WERI-Rb-1 (cell line): ENCODE measurements around the gene NARS2.

Experiments used
- DNase-seq: peaks from one replicate; pipeline ENCODE4 v3.0.0-alpha.2; 2020
- H3K27ac ChIP-seq: fragments of 250-450 bp; sonication (Bioruptor Pico); 2 replicates; pipeline ENCODE4 v1.5.1; 2020; ENCODE audit warnings: mild to moderate bottlenecking, moderate library complexity
- H3K27me3 ChIP-seq: fragments of 250-450 bp; sonication (Bioruptor Pico); 2 replicates; pipeline ENCODE4 v1.5.1; 2021; ENCODE audit warnings: mild to moderate bottlenecking, low read depth, moderate library complexity; ENCODE audit not compliant: insufficient read depth, severe bottlenecking
- H3K36me3 ChIP-seq: fragments of 250-450 bp; sonication (Bioruptor Pico); 2 replicates; pipeline ENCODE4 v1.5.1; 2020; ENCODE audit warnings: mild to moderate bottlenecking, moderate library complexity
- H3K4me3 ChIP-seq: 2 replicates; pipeline ENCODE4 v1.5.1; 2011; ENCODE audit warnings: low read depth, mild to moderate bottlenecking, control low read depth, low read length
- H3K9me3 ChIP-seq: fragments of 250-450 bp; sonication (Bioruptor Pico); 2 replicates; pipeline ENCODE4 v1.5.1; 2021; ENCODE audit warnings: mild to moderate bottlenecking, moderate library complexity; ENCODE audit not compliant: severe bottlenecking
- CTCF ChIP-seq: IDR thresholded peaks from 2 replicates; pipeline ENCODE4 v1.5.1; 2011; ENCODE audit warnings: low read depth, mild to moderate bottlenecking, control low read depth, inconsistent platforms, low read length

NARS2 gene

GRCh38 chr11:78419327-78419726 lies 155.3 kb downstream of the NARS2 start:
- Histone ChIP-seq H3K9me3 (no peaks in the 10 kb centered on the region), H3K27me3 (no peaks in the 10 kb centered on the region), H3K27ac (no peak overlapping the region), H3K36me3 (no peaks in the 10 kb centered on the region), H3K4me3 (no peak overlapping the region)
- no peak for DNase-seq
- TF ChIP-seq CTCF: no peak

- Histone ChIP-seq H3K4me3 (peak overlapping the region; percentile 47), H3K27ac (no peak overlapping the region), H3K9me3 (no peaks in the 10 kb centered on the region), H3K36me3 (no peaks in the 10 kb centered on the region), H3K27me3 (no peaks in the 10 kb centered on the region)
- DNase-seq: no peak
- no peak for TF ChIP-seq CTCF
These were observed 156.0 kb downstream of the NARS2 start for GRCh38 chr11:78418584-78419211.

- Histone ChIP-seq H3K27ac (peak overlapping the region; percentile 64), H3K4me3 (peak overlapping the region; percentile 47), H3K36me3 (no peaks in the 10 kb centered on the region), H3K27me3 (no peaks in the 10 kb centered on the region), H3K9me3 (no peaks in the 10 kb centered on the region)
- peak; percentile 87 for DNase-seq
- no peak for TF ChIP-seq CTCF
These were observed 156.6 kb downstream of the NARS2 start for GRCh38 chr11:78417888-78418583.

- no peaks in the 10 kb centered on the region for H3K36me3 ChIP-seq
- no peaks in the 10 kb centered on the region for H3K9me3 ChIP-seq
- H3K27ac ChIP-seq: peak within 1 kb of the TSS; percentile 64
- H3K27me3 ChIP-seq: no peaks in the 10 kb centered on the region
- TF ChIP-seq CTCF: no peak
- peak; percentile 25 for DNase-seq
- H3K4me3 ChIP-seq: peak within 1 kb of the TSS; percentile 74
These were observed 157.3 kb downstream of the NARS2 start, which contains the start of gene GAB2 for GRCh38 chr11:78417175-78417887. Gene GAB2 (minus strand): TSS chr11:78417820. CDS start chr11:78417720, 100 bp downstream.

- peak overlapping the region; percentile 74 for H3K4me3 ChIP-seq
- peak; percentile 87 for DNase-seq
- H3K27ac ChIP-seq: peak overlapping the region; percentile 51
- no peaks in the 10 kb centered on the region for H3K36me3 ChIP-seq
- TF ChIP-seq CTCF: peak; percentile 59
- H3K9me3 ChIP-seq: no peaks in the 10 kb centered on the region
- no peaks in the 10 kb centered on the region for H3K27me3 ChIP-seq
These were observed 158.1 kb downstream of the NARS2 start for GRCh38 chr11:78416285-78417174.
